HepG2 (cell line): ENCODE data around the gene FAM72A.
"Not testable (repeated sequence)": the region's sequence is repeated elsewhere in the genome, so short reads cannot be mapped to it uniquely, and the experiment has no call there.

Experiments
- E2F2 ChIP-seq: sonication (generic); formaldehyde crosslinking; IDR thresholded peaks from 2 replicates; pipeline ENCODE4 v1.4.0; 2020; ENCODE audit warnings: missing genetic modification reagents, borderline replicate concordance
- EZH2 ChIP-seq: conservative IDR thresholded peaks from 2 replicates; pipeline ENCODE4 v1.6.1; 2012; ENCODE audit warnings: mild to moderate bottlenecking, low read depth, low read length, moderate library complexity
- HINFP ChIP-seq: sonication (generic); formaldehyde crosslinking; IDR thresholded peaks from 2 replicates; pipeline ENCODE4 v1.4.0; 2020; ENCODE audit warnings: low read depth, mild to moderate bottlenecking, missing genetic modification reagents
- JUNB ChIP-seq: sonication (generic); formaldehyde crosslinking; IDR thresholded peaks from 2 replicates; pipeline ENCODE4 v1.8.0; 2022; ENCODE audit warnings: missing genetic modification reagents, mild to moderate bottlenecking, borderline replicate concordance
- MIXL1 ChIP-seq: IDR thresholded peaks from 2 replicates; pipeline ENCODE4 v1.6.1; 2016
- PITX1 ChIP-seq: sonication (generic); formaldehyde crosslinking; IDR thresholded peaks from 2 replicates; pipeline ENCODE4 v1.5.1; 2020; ENCODE audit warnings: mild to moderate bottlenecking, missing genetic modification reagents
- POLR2AphosphoS5 ChIP-seq: IDR thresholded peaks from 2 replicates; pipeline ENCODE4 v1.6.1; 2012; ENCODE audit warnings: low read depth, low read length
- SMAD3 ChIP-seq: sonication (generic); formaldehyde crosslinking; IDR thresholded peaks from 2 replicates; pipeline ENCODE4 v1.4.0; 2020; ENCODE audit warnings: missing genetic modification reagents
- TF ChIP-seq, protein P1 (sequence below): sonication (generic); formaldehyde crosslinking; IDR thresholded peaks from 2 replicates; pipeline ENCODE4 v1.4.0; 2020; ENCODE audit warnings: missing genetic modification reagents
- TF ChIP-seq, protein P2 (sequence below): sonication (generic); formaldehyde crosslinking; IDR thresholded peaks from 2 replicates; pipeline ENCODE4 v1.4.0; 2020; ENCODE audit warnings: low read depth, mild to moderate bottlenecking, missing genetic modification reagents
- TF ChIP-seq, protein P3 (sequence below): sonication (generic); formaldehyde crosslinking; IDR thresholded peaks from 2 replicates; pipeline ENCODE4 v1.5.0; 2020; ENCODE audit warnings: mild to moderate bottlenecking, missing genetic modification reagents, moderate library complexity

DNA sequence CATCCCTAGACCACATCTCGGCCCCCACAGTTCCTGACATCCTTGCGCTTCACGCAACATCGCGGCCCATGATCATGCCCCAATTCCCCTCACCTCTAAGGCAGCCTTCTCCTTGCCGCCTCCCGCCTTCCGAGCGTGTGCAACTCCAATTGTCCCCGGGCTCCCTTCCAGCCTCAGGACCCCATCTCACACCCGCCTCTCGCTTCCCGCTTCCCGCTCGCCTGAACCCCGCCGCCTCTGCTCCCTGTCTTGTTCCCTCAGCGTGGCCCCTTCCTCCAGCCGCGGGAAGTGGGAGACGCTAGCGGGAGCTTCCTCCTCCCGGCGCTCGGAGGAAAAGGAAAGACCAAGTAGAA lies 1.5 kb upstream of the FAM72A start:
- not testable (repeated sequence) for TF ChIP-seq E2F2; JUNB (CRISPR knock-in tag); MIXL1 (CRISPR knock-in tag); POLR2AphosphoS5; EZH2; SMAD3; PITX1 (CRISPR knock-in tag); HINFP (CRISPR knock-in tag)
- TF ChIP-seq, protein P1, sequence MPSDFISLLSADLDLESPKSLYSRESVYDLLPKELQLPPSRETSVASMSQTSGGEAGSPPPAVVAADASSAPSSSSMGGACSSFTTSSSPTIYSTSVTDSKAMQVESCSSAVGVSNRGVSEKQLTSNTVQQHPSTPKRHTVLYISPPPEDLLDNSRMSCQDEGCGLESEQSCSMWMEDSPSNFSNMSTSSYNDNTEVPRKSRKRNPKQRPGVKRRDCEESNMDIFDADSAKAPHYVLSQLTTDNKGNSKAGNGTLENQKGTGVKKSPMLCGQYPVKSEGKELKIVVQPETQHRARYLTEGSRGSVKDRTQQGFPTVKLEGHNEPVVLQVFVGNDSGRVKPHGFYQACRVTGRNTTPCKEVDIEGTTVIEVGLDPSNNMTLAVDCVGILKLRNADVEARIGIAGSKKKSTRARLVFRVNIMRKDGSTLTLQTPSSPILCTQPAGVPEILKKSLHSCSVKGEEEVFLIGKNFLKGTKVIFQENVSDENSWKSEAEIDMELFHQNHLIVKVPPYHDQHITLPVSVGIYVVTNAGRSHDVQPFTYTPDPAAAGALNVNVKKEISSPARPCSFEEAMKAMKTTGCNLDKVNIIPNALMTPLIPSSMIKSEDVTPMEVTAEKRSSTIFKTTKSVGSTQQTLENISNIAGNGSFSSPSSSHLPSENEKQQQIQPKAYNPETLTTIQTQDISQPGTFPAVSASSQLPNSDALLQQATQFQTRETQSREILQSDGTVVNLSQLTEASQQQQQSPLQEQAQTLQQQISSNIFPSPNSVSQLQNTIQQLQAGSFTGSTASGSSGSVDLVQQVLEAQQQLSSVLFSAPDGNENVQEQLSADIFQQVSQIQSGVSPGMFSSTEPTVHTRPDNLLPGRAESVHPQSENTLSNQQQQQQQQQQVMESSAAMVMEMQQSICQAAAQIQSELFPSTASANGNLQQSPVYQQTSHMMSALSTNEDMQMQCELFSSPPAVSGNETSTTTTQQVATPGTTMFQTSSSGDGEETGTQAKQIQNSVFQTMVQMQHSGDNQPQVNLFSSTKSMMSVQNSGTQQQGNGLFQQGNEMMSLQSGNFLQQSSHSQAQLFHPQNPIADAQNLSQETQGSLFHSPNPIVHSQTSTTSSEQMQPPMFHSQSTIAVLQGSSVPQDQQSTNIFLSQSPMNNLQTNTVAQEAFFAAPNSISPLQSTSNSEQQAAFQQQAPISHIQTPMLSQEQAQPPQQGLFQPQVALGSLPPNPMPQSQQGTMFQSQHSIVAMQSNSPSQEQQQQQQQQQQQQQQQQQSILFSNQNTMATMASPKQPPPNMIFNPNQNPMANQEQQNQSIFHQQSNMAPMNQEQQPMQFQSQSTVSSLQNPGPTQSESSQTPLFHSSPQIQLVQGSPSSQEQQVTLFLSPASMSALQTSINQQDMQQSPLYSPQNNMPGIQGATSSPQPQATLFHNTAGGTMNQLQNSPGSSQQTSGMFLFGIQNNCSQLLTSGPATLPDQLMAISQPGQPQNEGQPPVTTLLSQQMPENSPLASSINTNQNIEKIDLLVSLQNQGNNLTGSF, result not testable (repeated sequence)
- TF ChIP-seq, protein P2, sequence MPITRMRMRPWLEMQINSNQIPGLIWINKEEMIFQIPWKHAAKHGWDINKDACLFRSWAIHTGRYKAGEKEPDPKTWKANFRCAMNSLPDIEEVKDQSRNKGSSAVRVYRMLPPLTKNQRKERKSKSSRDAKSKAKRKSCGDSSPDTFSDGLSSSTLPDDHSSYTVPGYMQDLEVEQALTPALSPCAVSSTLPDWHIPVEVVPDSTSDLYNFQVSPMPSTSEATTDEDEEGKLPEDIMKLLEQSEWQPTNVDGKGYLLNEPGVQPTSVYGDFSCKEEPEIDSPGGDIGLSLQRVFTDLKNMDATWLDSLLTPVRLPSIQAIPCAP (CRISPR knock-in tag), result not testable (repeated sequence)
- TF ChIP-seq, protein P3, sequence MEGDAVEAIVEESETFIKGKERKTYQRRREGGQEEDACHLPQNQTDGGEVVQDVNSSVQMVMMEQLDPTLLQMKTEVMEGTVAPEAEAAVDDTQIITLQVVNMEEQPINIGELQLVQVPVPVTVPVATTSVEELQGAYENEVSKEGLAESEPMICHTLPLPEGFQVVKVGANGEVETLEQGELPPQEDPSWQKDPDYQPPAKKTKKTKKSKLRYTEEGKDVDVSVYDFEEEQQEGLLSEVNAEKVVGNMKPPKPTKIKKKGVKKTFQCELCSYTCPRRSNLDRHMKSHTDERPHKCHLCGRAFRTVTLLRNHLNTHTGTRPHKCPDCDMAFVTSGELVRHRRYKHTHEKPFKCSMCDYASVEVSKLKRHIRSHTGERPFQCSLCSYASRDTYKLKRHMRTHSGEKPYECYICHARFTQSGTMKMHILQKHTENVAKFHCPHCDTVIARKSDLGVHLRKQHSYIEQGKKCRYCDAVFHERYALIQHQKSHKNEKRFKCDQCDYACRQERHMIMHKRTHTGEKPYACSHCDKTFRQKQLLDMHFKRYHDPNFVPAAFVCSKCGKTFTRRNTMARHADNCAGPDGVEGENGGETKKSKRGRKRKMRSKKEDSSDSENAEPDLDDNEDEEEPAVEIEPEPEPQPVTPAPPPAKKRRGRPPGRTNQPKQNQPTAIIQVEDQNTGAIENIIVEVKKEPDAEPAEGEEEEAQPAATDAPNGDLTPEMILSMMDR, result not testable (repeated sequence)
